NCI-H2196 (cell line): Measurements from ENCODE around the gene STAT6.
A peak's percentile ranks its signal among the peaks of the same experiment; 100 is the strongest.
"Not testable (repeated sequence)": the region's sequence is repeated elsewhere in the genome, so short reads cannot be mapped to it uniquely, and the experiment has no call there.

ENCODE experiments used
- DNase-seq: peaks from one replicate; lab custom pipeline; 2025; ENCODE audit not compliant: unreplicated experiment; lab: John Stamatoyannopoulos, UW

Gene STAT6

DNA sequence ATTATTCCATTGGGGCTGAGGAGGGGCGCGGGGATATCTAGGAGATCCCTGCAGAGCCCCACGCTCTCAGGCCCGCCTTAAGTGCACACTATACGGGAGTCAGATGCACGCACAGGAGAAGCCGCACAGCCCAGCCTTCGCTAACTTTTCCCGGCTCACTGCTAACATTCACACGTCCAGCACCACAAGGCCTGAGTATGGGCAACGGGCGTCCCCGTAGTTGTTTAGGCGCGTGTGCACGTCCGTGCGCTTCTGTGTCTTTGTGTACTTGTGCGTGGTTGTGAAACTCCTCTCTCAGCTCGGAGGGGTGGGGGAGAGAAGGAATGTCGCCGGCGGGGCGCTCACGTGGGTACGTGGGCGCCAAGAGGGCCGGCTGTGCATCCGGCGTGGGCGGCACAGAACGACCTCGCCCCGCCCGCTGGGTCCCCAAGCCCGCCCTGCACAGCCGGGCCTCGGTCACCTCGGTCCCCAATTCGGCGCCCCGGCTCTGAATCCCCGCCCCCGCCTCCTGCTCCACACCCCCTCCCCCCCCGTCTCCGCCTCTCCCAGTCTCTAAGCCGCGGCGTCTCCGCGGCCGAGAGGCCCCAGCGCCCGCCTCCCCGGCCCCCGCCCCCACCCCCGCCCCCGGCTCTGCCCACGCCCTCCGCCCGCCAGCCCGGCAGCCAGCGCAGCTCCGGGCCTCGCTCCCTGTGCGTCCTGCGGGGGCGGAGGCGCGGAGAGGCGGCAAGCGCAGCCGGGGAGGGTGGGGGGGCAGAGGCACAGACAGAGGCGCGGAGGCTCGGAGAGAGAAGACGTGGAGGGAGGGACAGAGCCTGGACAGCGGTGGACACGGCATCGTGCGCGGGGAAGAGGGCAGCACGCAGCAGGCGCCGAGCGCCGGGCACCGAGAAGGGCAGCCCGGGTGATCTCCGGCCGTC lies 22.6 kb downstream of the STAT6 start, which contains the start of gene NAB2:
Gene NAB2 (plus strand): TSS at position 761 of the 917 bp plus-strand sequence. CDS start 158 bp downstream, outside the sequence.
- peak; percentile 93 for DNase-seq

DNA sequence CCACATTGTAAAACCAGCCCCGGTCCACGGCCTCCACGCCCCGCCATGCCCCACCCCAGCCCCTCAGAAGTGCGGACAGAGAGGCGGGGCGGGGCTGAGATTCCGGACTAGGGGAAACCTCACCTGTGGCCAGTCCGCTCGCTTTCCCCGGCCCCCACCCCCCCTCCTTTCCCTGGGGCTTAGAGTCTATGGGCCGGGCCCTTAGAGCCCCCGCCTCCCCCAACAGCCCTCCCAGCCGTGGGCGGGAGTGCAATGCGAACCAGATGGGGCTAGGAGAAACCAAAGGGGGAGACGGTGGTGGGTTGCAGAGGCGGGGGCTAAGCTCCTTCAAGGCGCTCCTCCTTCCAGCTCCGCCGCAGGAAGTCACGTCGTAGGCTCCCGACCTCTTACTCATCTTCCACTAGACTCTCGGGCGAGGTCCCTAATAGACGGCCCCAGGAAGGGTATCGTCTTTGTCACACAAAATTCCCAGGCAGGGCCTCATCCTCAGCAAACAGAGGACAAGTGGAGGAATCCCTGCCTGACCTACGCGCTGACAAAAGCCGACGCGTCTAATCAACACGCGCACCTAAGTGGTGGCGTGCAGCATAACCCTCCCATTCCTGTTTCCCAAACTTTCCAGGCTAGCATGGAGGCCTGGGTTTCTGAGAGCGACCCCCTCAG lies 23.3 kb downstream of the STAT6 start:
- DNase-seq = peak; percentile 78

DNA sequence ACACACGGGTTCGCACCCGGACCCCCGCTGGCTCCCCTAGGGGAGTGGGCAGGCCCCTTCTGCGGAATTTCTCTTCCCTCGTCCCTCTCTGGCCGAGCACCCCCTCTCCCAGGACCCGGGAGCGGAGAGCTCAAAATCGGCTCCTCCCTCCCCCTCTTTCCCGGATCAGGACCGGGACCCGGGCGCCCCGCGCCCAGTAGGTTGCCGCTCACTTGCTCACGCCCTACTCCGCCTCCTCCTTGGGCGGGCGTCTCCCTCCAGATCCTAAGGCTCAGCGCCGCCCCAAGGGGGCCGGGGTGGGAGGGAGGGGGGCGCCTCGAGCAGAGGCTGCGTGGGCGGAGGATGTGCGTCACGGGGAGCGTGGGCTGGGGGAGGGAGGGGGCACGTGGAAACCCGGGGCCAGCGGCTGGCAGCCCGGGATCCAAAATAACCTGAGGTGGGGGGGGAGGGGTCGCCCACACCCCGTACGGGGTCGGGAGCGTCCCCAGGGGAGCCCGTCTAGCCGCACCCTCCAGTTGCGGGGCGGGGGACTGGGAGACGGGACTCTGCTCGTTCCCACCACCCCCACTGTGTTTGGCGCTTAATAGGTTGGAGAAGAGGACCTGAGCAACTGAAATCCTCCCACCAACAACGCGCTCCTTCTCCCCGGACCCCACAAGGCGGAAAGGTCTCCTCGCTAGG lies 24.0 kb downstream of the STAT6 start:
- peak; percentile 73 for DNase-seq

DNA sequence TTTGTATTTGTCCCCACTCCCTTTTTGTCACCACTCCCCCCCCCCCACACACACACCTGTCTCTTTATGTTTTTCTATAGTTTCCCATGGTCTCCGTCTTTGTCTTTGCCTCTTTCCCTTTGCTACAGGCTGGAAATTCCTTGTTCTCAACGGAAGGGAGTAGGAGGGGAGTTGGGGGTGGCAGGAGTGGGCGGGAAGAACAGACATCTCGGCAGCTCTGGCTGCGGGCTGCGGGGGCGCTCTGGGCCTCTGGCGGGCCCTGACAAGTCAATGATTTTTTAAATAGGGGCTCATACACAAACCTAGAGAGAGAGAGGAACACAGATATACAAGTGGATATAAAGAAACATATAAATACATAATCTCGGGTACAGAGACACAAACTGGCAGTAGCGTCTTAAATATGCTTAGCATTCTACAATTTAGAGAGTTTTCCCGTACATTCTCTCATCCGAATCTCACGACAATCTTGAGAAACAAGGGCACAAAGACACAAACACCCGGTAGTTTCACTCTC lies 24.6 kb downstream of the STAT6 start:
- no peak for DNase-seq

DNA sequence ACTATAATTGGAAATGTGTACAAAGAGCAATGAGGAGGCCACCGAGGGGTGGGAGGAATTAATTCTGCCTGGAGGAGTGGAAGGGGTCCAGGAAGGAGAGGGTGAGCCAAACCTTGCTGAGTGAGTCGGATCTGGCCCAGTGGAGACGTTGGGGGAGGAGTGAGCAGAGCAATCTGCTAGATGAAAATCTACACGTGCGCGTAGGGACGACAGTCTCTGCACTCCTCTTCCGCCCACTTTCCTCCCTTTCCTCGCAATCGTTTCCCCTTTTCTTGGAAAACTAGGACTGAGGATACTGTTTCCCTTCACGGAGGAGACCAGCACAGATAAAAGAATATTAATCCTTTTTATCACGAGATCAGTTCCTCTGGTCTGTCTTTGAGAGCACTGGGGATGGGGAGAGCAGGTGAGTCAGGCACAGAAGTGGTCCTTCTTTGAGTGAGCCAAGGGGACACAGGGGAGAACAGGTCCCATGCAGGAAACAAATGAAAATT lies 25.1 kb downstream of the STAT6 start:
- no peak for DNase-seq

DNA sequence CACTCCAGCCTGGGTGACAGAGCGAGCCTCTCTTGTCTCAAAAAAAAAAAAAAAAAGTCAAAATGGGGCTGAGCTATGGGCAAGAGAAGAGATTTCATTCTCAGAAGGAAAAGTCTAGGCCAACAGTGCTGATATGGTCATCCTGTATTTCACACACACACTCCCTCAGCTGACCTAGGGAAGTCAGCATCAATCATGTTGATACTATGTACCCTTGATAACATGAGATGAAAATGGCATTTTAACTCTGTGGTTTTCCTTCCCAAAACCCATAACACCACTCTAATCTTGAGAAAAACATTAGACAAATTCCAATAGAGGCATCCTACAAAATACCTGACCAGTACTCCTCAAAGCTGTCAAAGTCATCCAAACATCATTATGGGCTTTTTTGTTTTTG lies 30.3 kb downstream of the STAT6 start:
- no peak for DNase-seq

DNA sequence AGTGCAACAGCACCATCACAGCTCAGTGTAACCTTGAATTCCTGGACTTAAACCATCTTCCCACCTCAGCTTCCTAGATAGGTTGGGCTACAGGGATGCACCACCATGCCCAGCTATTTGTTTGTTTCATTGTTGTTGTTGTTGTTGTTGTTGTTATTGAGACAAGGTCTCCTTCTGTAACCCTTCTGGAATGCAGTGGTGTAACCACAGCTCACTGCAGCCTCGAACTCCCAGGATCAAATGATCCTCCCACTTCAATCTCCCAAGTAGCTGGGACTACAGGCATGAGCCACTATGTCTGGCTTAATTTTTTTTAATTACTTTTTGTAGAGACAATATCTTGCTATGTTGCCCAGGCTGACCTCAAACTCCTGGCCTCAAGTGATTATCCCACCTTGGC lies 31.3 kb downstream of the STAT6 start:
- DNase-seq = no peak

DNA sequence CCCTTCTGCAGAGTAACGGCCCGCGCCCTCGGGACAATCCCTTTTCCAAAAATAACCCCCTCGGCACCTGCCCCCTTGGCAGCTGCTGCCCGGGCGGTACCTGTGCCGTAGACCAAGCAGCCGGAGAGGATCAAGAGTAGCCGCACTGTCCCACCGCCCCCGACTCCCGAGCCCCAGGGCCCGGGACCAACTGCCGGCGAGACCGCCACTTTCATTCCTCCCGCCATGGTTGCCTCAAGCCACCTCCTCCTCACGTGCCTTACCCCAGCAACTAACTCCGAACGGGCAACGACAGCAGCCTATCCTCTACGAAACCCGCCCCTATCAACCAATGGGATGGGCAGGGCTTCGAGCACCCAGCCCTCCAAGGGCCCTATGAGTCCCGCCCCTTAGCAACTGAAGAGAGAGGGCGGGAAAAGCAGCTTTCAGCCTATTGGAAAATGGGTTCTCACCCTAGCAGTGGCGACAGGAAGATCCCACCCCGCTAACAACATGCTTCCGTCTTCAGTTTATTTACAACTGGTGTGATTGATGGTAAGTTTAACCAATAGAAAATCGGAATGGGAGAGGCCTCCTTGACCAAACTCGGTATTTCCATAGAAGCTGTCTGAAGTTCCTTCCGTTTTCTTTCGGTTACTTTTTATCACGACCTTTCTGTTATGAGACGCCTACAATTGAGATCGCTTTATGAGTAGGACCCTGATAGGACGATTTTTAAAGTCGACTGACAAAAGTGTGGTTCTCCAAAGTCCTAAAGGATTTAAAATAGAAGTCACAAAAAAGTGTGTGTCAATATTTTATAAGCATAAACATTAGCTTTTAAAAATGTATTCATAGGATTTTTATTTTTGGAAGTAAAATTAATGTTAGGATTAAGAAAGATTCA lies 32.4 kb downstream of the STAT6 start, which contains the start of gene NEMP1:
Gene NEMP1 (minus strand): TSS at position 273 of the 886 bp plus-strand sequence. CDS start 46 bp downstream, at position 227.
- peak; percentile 99 for DNase-seq

DNA sequence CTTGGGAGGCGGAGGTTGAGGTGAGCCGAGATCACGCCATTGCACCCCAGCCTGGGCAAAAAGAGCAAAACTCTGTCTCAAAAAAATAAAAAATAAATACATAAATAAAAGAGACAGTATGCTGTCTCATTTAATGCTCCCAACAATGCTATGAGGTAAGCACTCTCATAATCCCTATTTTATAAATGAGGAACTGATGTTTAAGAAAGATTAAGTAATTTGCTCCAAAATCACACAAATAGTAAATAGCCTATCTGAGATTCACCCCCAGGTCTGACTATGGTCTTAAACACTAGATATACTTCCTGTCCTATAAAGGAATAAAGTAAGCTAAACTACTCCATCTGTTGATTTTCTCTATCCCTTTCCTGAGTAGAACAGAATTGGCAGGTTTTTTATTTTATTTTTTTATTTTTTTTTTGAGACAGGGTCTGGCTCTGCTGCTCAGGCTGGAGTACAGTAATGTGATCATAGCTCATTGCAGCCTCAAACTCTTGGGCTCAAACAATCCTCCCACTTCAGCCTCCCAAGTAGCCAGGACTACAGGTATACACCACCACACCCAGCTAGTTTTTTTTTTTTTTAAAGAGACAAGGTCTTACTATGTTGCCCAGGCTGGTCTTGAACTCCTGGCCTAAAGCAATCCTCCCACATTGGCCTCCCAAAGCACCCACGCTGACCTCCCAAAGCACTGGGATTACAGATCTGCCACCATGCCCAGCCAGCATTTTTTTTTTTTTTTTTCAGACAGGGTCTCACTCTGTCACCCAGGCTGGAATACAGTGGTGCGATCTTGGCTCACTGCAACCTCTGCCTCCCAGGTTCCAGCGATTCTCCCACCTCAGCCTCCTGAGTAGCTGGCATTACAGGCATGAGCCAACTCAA lies 37.4 kb downstream of the STAT6 start:
- not testable (repeated sequence) for DNase-seq

DNA sequence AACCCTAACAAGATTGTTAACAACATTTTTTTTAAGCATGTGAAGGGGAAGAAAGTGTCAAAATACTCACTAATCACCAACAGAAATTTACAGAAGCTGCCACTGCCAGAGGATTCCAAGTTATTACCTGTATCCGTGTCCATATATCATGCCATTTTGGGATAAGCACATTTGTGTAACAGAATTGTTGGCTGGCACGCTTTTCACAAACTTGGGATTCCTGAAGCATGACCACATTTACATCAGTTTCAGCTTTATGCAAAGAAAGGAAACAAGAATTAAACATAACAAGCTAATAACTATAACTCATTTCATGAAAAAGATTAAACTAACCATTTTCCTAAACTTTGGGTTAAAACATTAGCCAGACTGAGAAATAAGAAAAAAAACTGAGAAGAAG lies 38.5 kb downstream of the STAT6 start:
- no peak for DNase-seq

DNA sequence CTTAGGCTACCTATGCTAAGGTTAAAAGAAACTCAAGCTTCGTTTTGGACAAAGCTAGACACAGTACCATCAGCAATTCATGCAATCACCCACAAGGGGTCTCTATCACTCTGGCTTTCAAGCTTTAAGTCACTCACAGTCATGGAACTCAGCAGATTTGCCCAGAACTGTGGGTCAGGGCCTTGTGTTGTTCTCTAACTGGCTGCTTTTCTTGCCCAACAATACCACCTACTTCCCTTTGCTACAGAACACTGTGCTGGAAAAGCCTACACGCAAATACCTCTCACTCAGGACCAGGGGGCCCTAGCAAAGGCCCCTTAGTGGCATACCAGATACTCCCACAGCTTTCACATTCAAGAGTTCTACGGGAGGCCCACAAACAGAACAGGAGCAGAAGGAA lies 41.6 kb downstream of the STAT6 start:
- peak; percentile 75 for DNase-seq

DNA sequence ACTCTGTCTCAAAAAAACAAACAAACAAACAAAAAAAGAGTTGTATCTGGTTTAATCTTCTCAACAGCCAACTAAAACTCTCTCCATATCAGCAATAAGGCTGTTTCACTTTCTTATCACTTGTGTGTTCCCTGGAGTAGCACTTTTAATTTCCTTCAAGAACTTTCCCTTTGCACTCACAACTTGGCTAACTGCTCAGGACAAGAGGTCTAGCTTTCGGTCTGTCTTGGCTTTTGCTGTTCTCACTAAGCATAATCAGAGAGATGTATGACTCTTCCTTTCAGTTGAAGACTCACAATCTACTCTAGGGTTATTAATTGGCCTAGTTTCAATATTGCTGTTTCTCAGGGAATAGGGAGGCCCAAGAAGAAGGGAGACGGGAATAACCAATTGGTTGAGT lies 44.9 kb downstream of the STAT6 start:
- no peak for DNase-seq

DNA sequence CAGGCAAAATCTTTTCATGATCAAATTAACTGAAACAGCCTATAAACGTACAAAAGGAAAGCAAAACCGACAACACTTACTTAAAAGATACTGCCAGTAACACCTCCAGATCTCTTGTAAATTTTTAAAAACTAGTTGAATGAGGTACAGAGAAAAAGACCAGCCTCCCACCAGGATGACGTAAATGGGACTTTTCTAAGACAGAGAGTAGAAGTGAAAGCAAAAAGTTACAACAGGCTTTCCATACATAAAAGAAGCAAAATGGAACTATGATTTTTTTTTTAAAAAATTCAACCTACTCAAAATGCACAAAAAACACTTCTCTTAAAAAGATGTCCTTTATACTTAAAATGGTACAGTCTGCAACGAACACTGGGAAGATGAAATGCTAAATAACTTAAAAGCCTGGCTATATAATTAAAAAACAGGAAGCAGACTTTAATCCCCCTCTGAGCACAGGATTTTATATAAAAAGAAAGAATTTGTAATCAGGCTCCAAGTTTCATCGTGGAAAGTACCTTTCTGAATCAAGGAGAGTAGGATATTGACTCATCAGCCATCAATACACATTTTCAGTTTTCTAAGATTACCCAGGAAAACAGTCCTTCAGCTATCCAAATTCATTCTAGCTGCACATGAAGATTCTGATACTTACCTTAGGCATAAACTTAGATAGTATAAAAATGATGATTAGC lies 47.0 kb downstream of the STAT6 start:
- no peak for DNase-seq

DNA sequence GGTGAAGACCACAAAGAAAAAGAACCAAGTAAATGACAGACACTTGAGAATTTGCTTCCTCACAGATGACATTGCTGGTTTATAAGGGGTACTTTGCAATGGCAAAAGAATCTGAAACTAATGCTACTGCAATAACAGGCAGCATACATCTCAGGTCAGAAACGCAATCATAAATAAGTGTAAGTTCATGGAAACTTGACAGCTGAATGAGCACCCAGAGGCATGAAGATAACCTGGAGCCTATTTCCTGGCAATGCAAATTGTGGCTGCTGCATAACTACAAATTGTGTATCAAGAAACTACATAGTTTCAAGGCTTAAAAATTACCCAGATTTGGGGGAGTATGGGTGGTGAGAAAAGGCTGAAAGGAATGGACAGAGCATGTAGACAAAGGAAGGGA lies 52.7 kb downstream of the STAT6 start:
- DNase-seq = no peak

DNA sequence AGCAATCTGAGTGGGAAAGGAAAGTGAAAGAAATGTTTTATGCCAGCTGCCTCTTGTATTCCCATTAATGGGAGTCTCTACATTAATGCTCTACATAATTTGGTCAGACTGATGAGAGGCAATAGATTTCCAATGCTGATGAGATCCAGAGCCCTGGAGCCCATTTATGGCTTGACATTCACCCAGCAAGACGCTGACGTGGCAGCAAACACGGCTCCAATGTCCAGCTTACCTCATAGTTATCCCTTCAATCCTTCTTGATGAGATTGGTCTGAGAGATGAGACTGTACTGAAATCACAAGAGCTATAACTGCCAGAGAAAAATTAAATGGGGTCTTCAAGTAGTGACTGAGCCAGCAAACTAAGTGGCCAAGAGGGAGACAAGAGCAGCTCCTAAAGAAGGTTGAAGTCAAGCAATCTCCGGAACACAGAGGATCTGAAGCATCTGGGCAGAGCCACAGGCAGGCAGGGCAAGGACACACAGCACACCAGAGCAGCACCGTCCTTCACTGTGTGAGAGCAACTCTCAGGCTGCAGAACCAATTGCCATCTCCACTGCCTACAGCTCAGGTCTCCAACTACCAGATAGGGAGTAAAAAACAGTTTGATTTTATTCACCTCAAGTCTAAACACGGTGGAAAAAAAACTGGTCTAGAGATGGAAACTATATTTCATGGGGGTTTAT lies 54.0 kb downstream of the STAT6 start:
- no peak for DNase-seq

DNA sequence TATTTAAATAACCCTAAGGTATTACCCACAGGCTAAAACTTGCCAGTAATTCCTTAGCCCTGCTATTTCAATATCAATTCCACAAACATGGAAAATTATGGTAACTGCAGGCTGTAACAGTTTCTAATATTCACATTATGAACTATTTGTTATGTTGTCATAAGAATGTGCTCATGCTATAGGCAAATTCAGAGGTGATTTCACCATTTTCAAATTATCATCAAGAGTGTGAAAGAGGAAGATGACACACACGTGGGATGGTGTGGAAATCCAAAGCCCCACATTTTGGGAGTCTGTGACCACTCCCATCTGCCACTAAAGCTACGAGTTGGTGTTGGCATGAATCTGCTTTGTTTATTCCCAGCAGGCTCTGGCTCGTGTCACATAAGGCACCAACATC lies 55.3 kb downstream of the STAT6 start:
- DNase-seq = no peak

DNA sequence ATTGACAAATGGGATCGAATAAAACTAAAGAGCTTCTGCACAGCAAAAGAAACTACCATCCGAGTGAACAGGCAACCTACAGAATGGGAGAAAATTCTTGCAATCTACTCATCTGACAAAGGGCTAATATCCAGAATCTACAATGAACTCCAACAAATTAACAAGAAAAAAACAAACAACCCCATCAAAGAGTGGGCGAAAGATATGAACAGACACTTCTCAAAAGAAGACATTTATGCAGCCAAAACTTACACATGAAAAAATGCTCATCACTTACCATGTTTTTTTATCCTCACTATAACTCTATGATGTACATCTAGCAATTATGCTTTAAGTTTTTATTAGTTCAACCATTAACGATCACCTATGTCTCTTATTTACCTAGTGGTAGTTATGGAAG lies 57.3 kb downstream of the STAT6 start:
- DNase-seq = not testable (repeated sequence)

DNA sequence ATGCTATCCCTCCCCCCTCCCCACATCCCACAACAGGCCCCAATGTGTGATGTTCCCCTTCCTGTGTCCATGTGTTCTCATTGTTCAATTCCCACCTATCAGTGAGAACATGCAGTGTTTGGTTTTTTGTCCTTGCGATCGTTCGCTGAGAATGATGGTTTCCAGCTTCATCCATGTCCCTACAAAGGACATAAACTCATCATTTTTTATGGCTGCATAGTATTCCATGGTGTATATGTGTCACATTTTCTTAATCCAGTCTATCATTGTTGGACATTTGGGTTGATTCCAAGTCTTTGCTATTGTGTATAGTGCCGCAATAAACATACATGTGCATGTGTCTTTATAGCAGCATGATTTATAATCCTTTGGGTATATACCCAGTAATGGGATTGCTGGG lies 58.0 kb downstream of the STAT6 start:
- not testable (repeated sequence) for DNase-seq
